ENCODE measurements around the gene POU2F2.

The POU2F2 gene

GRCh38 chr19:42111811-42112210, 20.4 kb downstream of the POU2F2 start:
- Histone ChIP-seq H3K36me3 (no peaks in the 10 kb centered on the region), H3K9me3 (no peaks in the 10 kb centered on the region), H3K27me3 (no peaks in the 10 kb centered on the region), H3K4me1 (ENCODE audit: control insufficient read depth in 1 of 2, insufficient read depth in 1 of 2, low read depth in 1 of 2, low read length in 1 of 2) (peaks cover 0 to 3% of the 10 kb centered on the region in 2 experiments), H3K4me3 (ENCODE audit: low read depth in 1 of 2, low read length in 1 of 2) (no peak overlapping the region), H3K27ac (no peak overlapping the region)
- TF ChIP-seq CTCF (IDR thresholded peaks at IDR 0.05) = no peak

GRCh38 chr19:42111384-42111783, 20.9 kb downstream of the POU2F2 start:
- H3K27me3 ChIP-seq = no peaks in the 10 kb centered on the region
- no peaks in the 10 kb centered on the region for H3K9me3 ChIP-seq
- H3K36me3 ChIP-seq = no peaks in the 10 kb centered on the region
- H3K27ac ChIP-seq = no peak overlapping the region
- H3K4me1 ChIP-seq (ENCODE audit: control insufficient read depth in 1 of 2, insufficient read depth in 1 of 2, low read depth in 1 of 2, low read length in 1 of 2) = peaks cover 0 to 3% of the 10 kb centered on the region in 2 experiments
- no peak for TF ChIP-seq CTCF (IDR thresholded peaks at IDR 0.05)
- no peak overlapping the region for H3K4me3 ChIP-seq (ENCODE audit: low read depth in 1 of 2, low read length in 1 of 2)

GRCh38 chr19:42110658-42111057, 21.6 kb downstream of the POU2F2 start:
- H3K27ac ChIP-seq = no peak overlapping the region
- TF ChIP-seq CTCF (IDR thresholded peaks at IDR 0.05) = no peak
- peaks cover 0 to 3% of the 10 kb centered on the region in 2 experiments for H3K4me1 ChIP-seq (ENCODE audit: control insufficient read depth in 1 of 2, insufficient read depth in 1 of 2, low read depth in 1 of 2, low read length in 1 of 2)
- H3K27me3 ChIP-seq = no peaks in the 10 kb centered on the region
- no peak overlapping the region for H3K4me3 ChIP-seq (ENCODE audit: low read depth in 1 of 2, low read length in 1 of 2)
- H3K36me3 ChIP-seq = no peaks in the 10 kb centered on the region
- H3K9me3 ChIP-seq = no peaks in the 10 kb centered on the region

GRCh38 chr19:42109896-42110295, 22.4 kb downstream of the POU2F2 start:
- no peak for TF ChIP-seq CTCF (IDR thresholded peaks at IDR 0.05)
- peaks cover 0 to 3% of the 10 kb centered on the region in 2 experiments for H3K4me1 ChIP-seq (ENCODE audit: control insufficient read depth in 1 of 2, insufficient read depth in 1 of 2, low read depth in 1 of 2, low read length in 1 of 2)
- no peak overlapping the region for H3K27ac ChIP-seq
- H3K4me3 ChIP-seq (ENCODE audit: low read depth in 1 of 2, low read length in 1 of 2) = no peak overlapping the region
- no peaks in the 10 kb centered on the region for H3K36me3 ChIP-seq
- H3K9me3 ChIP-seq = no peaks in the 10 kb centered on the region
- H3K27me3 ChIP-seq = no peaks in the 10 kb centered on the region

- Histone ChIP-seq H3K4me3 (ENCODE audit: low read depth in 1 of 2, low read length in 1 of 2) (no peak overlapping the region), H3K4me1 (ENCODE audit: control insufficient read depth in 1 of 2, insufficient read depth in 1 of 2, low read depth in 1 of 2, low read length in 1 of 2) (peaks cover 0 to 3% of the 10 kb centered on the region in 2 experiments), H3K27ac (no peak overlapping the region), H3K36me3 (no peaks in the 10 kb centered on the region), H3K27me3 (no peaks in the 10 kb centered on the region), H3K9me3 (no peaks in the 10 kb centered on the region)
- TF ChIP-seq CTCF (IDR thresholded peaks at IDR 0.05) = peak; percentile 84
Observed at GRCh38 chr19:42108527-42109389, 23.5 kb downstream of the POU2F2 start.

Data from neutrophil (primary cell).